GM21526 (cell line): ENCODE data around the gene LMBRD2.
"Not testable (repeated sequence)": the region's sequence is repeated elsewhere in the genome, so short reads cannot be mapped to it uniquely, and the experiment has no call there.

Experiments used
- ATAC-seq: cut with Tn5 transposase; IDR thresholded peaks from one replicate; pipeline ENCODE4 v1.9.1; 2021; ENCODE audit warnings: moderate library complexity; ENCODE audit not compliant: unreplicated experiment, low FRiP score

LMBRD2 gene

DNA sequence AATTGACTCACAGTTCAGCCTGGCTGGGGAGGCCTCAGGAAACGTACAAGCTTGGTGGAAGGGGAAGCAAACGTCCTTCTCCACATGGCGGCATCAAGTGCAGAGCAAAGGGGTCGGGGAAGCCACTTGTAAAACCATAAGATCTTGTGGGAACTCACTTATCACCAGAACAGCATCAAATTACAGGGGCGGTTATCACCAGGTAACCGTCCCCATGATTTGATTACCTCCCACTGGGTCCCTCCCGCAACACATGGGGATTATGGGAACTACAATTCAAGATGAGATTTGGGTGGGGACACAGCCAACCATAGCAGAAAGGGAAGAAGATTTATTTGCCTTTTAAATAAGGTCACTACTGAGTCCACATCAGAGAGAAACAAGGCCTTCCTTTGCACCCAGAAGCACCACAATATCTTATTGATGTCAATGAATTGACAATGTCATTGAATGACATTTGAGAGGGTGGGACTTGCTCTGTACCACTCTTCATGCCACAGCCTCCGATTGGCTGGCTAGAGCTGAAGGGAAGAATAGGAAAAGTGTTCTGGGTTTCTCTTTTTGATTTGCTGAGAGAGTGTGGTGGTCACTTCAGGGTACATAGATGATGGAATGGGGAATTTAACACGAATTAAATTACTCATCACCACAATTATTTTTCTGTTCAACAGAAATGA lies 11.3 kb upstream of the LMBRD2 start:
- no peak for ATAC-seq

DNA sequence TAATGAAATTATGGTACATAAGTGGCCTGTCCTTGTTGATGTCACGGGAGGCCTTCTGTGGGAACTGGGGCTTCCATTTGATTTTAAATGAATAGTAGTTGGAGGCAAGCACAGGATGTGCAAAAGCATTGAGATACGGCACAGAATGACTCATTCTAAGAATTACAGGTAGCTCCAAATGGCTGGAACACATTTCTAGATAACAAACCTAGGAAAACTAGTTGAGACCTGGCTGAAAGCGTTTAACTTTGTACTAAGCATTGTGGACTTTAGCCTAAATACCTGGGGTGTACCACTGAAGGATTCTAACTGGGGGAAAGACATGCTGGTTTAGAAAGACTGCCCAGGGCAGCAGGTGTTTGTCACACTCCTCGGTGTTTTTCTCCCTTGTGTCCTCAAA lies 9.7 kb upstream of the LMBRD2 start:
- ATAC-seq: no peak

DNA sequence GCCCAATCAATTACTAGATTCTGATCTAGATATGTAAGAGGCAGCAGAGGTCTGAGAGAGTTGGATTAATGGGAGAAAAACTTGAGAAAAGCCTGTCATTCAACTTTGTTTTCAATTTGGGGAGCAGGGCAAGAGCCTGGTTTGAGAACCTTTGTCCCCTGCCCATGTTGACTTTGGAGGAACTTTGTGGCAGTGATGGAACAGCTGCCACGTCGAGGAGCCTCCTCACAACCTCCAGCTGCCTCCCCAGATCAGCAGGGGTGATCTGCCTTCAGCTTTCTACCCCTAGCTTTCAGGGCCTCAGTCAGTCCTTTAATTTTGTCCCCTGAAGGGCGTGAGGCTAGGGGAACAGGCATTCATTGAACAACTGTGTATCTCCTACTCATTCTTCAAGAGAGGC lies 8.9 kb upstream of the LMBRD2 start:
- no peak for ATAC-seq

DNA sequence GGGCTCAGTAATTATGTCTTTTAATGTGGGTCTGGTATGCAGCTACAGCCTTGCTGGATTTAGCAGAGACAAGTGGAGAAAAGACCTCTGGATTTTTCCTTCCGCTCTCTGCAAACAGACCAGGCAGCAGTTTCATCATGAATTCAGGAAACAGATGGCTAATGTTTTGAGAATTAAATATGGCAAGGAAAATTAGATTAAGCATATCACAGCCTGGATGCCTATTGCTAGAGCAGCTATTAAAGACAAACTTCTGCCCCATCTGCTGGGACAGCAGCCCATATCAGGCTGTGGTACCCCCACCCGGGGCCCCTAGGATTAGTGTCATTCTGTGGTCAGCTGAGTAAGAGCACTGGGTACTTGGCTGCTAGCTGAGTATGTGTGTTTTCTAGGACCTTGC lies 6.5 kb upstream of the LMBRD2 start:
- no peak for ATAC-seq

DNA sequence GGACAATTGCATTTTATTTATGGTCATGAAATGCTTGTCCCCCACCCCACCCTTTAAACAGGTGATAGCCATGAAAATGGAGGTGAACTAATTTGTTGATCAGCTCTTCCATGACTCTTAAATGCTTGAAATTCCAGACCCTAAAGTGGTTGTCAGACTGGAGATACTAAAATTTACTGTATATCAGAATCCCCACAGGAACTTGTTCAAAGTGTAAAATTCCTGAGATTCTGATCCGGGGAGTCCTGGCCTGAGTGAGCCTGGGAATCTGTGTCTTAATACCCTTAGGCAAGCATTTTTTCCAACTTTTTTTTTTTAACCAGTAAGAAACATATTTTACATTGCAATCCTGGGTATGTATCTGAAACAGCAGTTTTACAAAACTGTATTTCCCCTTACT lies 4.9 kb upstream of the LMBRD2 start:
- ATAC-seq: no peak

DNA sequence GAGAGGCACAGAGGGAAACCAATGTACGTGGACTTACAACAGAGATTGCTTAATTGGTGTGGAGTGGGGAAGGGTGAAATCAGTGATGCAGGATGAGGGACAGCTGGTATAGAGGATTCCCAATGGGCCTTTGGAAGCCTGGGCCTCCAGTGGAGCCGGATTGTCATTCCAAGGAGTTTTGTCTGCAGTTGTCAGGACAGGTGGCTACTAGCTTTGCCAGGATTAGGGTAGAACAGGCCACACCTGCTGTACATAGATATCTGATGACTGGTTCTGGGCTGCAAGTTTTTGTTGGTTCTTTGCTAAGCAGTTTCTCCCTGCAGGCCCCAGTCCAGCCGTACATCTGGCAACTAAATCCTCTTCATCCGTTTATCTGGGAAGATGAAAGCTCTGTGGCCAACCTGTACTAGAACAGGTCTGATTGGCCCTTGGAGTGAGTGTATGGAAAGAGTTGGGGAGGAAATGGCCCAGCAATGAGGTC lies 4.5 kb upstream of the LMBRD2 start:
- ATAC-seq: no peak

DNA sequence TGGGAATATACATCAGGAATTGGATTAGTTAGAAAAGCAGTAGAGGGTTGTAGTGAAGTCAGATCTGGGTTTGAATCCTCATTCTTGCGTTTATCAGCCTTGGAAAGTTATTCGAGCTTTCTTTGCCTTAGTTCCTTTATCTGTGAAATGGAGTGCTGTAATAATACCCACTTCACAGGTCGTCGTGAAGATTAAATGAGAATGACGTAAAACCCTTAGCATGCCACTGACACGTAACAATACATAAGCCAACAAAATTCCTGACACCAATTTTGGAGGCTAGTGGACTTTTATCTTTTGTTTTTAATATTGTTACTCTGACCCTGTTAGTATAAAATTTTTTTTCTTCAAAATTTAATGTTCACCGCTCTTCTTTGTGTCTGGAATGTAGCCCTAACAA lies 3.6 kb upstream of the LMBRD2 start:
- no peak for ATAC-seq

DNA sequence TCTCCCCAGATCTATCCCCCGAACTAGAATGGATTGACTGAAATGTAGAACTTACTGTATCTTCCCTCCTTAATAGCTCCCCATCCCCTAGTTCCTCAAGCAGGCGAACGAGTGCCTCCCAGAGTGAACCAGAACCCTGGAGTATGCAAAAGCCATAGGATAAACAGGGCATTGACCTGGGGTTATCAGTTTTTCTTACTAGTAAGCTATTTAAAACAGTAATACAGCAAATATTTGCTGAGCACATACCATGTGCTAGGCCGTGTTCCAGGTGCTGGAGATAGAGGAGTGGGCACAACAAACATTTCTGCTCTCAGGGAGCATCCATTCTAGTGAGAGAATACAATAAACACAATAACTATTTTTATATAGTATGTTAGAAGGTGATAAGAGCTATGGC lies 2.0 kb upstream of the LMBRD2 start:
- ATAC-seq: no peak

DNA sequence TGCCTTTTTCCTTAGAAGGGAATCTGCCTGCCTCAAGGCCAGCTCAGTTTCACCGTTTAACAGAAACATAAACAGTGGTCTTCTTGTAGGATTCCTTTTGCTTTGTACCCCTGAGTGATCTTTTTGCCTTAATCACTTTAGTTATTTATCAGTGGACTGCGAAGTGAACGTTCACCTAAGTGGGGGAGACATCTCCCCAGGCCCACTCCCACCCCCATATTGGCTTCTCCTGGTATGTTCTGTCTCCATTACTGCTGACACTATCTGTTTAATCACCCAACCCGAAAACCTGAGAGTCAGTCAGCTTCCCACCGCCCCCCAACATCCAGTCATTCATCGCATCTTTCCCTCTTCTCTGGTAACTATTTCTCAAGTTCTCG lies 1.6 kb upstream of the LMBRD2 start:
- no peak for ATAC-seq

DNA sequence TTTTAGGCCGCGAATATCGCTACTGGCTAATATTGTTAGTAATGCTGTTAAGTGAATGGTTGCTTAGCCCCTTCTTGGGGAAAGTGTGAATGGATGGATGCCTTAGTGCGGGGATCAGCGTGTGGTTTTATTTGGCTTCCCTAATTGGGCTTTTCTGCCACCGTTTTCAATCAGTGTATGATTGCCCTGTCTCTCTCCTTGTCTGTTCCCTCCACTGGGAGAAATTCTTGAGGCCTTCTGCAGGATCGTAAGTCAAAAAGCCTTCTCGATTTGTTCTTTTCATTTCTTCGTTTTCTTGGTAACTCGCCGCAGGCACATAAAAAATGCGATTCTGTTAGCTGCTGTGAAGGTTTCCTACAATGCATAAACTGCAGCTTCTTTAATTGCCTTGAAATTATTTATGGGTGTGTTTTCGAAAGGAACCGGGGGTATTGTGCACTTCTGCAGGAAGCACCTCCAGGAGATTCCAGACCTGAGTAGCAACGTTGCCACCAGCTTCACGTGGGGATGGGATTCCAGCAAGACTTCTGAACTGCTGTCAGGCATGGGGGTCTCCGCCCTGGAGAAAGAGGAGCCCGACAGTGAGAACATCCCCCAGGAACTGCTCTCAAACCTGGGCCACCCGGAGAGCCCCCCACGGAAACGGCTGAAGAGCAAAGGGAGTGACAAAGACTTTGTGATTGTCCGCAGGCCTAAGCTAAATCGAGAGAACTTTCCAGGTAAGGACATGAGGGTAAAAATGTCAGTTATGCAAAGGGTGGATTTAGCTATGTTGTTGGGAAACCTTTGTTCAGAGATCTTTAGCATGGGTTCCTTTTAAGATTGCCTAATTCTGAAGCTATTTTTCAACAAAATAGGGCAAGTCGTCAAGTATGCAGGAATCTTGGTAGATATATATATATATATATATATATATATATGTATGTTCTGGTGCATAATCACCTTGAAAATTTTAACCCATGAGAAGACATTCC lies 924 bp upstream of the LMBRD2 start:
- ATAC-seq: peak; percentile 0

DNA sequence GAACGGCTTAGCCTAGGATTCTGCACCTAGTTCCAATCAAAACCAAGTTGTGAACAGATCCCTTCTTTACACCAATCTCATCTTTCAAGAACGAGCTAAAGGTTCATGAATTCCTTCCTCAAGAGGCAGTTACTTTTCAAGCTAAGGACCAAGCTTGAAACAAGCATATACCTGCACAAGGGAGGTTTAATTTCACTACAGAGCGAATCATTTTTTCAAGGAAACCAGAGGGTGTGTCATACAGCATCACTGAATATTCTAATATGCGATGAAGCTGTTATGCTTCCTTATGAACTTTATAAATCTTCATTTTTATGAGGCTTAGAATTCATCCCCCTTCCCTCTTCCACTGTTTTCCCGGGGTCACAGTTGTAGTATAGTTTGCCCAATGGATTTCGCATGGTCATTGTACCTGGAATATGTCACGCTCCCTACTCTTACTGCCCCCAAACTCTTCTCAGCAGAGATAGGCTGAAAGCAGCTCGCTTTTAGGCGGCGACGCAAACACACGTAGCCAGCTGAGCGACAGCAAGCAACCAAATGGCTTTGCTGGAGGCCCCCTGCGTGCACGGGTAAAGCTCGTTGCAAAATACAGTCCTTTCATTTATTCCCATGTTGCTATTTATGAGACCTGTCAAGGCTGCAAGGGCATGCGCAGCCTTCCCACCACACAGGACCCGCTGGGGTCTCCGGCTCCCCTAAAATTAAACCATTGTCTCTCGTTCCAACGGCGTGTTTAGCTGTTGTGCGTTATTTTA lies 832 bp downstream of the LMBRD2 start:
- ATAC-seq: peak; percentile 29

DNA sequence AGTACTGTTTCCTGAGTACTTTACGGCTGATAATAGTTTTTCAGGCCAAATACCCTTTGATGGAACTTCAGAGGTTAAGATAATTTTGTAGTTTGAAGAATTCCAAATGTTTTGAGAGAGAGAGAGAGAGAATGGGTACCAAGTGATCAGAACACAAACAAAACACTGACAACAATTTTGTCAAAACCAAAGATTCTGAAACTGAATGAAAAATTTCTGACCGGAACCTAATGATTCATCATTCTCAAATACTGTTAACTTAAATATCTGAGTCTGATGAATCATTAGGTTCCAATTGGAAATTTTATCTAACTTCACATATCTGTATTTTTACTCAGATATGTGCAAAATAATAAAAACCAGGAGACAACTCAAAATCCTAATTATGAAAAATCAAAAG lies 4.0 kb downstream of the LMBRD2 start:
- ATAC-seq: no peak

DNA sequence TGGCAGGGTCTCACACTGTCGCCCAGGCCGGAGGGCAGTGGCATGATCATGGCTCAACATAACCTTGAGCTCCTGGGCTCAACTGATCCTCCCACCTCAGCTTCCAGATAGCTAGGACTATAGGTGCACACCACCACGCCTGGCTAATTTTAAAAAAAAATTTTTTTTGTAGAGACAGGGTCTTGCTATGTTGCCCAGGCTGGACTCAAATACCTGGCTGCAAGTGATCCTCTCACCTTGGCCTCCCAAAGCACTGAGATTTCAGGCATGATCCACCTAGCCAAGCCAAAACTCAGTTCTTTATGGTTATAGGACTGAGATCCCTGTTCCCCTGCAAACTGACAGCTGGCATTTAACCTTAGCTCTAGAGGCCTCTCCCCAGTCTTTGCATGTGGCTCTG lies 5.3 kb downstream of the LMBRD2 start:
- no peak for ATAC-seq

DNA sequence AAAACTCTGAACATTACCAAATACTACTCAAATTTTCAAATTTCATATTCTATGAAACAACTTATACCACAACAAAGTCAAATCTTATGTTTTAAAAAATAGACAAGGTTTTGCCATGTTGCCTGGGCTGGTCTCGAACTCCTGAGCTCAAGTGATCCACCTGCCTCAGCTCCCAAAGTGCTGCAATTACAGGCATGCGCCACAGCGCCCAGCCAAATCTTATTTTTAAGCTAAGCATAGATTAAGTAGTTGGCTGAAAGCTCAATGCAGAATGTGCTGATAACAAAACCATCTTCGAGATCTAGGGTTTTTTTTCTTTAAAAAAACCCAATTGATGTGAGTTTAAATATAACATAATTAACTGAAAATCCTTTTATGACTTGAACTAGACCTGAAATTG lies 6.4 kb downstream of the LMBRD2 start:
- ATAC-seq: no peak

DNA sequence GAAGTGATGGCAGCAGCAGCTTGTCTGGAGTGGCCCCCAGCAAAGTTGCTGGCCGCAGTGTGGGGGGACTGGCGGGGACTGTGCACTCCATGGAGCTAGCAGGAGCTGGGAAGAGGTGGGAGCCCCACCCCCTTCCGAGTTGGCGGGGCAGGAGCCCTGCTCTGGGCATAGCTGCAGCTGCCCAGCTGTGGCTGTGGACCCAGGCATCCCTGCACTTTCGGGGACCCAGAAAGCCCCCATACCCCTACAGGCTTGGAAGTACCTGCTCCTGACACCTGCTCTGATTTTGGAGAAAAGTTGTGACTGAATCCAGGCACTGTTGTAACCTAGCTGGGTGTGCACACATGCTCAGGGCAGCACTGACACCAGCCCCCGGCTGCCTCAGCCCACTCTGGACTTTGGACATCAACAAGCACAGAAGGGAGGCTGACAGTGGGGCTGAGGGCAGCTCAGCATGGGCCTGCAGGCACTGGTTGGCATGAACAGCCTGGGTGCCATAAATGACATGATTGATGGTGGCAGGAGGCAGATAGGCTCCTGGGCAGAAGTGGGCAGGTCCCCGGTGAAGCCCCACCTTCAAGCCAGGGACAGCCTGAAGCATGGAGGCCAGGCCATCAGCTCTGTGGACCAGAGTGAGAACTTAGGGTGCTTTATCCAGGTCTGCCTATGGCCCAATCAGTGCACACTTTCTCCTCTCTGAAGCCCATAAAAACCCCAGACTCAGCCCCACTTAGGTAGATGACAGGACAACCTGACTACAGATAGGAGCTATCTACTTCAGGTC lies 12.6 kb downstream of the LMBRD2 start:
- ATAC-seq: no peak

DNA sequence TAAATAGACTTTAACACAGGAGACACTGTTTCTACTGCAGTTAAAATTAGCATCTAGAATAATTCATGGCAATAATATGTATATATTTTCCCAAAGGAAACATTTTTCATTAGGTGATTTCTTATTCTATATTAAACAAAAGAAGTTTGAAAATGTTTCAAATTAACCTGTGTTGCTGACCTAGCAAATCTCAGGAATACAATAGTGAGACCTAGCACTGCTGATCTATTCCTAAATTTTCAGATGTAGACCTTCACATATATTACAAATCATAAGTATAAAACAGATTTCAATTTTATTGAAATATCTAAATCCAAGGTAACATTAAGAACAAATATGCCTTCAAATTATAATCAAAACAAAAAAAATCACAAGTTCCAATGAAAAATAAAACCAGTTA lies 15.1 kb downstream of the LMBRD2 start:
- no peak for ATAC-seq

DNA sequence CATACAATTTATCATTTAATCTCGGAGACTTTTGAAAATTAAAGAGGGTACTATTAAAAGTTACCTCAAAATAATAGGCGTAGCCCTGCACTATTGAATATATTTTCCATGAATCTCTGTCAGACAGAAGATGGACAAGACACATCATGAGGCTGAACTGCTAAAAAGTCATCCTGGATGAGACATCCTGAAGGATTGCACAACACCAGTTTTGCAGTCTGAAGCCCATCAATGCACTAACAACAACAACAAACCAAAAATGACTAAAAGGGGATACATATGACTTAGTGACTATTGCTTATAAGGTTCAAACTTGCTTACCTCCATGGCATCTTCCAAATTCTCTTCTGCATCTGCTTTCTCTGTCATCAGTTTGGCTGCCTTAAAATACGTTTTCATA lies 15.7 kb downstream of the LMBRD2 start:
- ATAC-seq: no peak

DNA sequence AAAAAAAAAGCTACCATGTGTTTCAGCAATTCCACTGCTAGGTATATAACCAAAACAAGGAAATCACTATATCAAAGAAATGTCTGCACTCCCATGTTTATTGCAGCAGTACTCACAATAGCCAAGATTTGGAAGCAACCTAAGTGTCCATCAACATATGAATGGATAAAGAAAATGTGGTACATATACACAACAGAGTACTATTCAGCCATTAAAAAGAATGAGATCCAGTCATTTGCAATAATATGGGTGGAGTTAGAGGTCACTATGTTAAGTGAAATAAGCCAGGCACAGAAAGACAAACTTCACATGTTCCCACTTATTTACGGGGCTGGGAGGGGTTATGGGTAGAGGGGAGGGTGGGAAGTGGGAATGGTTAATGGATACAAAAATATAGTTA lies 18.7 kb downstream of the LMBRD2 start:
- not testable (repeated sequence) for ATAC-seq

DNA sequence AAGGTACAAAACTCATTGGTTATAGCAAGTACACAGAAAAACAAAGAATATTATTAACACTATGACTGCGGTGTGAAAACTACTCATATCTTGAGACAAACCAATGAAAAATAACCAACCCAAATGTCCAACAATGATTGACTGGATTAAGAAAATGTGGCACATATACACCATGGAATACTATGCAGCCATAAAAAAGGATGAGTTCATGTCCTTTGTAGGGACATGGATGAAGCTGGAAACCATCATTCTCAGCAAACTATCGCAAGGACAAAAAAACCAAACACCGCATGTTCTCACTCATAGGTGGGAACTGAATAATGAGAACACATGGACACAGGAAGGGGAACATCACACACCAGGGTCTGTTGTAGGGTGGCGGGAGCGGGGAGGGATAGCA lies 22.0 kb downstream of the LMBRD2 start:
- not testable (repeated sequence) for ATAC-seq

DNA sequence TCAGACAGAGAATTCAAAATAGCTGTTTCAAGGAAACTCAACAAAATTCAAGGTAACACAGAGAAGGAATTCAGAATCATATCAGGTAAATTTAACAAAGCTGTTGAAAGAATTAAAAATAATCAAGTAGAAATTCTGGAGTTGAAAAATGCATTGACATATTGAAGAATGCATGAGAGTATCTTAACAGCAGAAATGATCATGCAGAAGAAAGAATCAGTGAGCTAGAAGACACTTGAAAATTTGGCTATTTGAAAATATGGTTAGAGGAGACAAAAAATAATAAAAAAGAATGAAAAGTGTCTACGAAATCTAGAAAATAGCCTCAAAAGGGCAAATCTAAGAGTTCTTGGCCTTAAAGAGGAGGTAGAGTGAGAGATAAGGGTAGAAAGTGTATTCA lies 22.9 kb downstream of the LMBRD2 start:
- ATAC-seq: no peak
